ENCODE results near the gene PAF1.
A peak's percentile ranks its signal among the peaks of the same experiment; 100 is the strongest.

GRCh38 chr19:39405958-39406655 lies 15.2 kb upstream of the PAF1 start:
- TF ChIP-seq CTCF (IDR thresholded peaks at IDR 0.05): no peak
- peak in 1 of 2 donors; percentile 2 for TF ChIP-seq POLR2A (IDR thresholded peaks at IDR 0.05)
